Measurements from ENCODE around the gene MYH15. TPM values are rescaled to one million over a fixed set of nuclear protein-coding genes. Genes with fewer than 3 reads are reported as not detected.

Gene MYH15
- total RNA-seq (2012; rRNA removed) (0.28 and 0.36 TPM in 2 replicates), polyA plus RNA-seq (2012; rRNA removed) (0.09 and 0.10 TPM in 2 replicates), Bru-seq, nascent RNA (percentile 12 among the genes with signal in this experiment), BruChase-seq, experiment 1, labeled RNA remaining after a 6-hour chase (percentile 11 among the genes with signal in this experiment), BruChase-seq, experiment 2, labeled RNA remaining after a 2-hour chase (percentile 10 among the genes with signal in this experiment)
- 0.03 TPM in 1 of 2 replicates, not detected in the other for polyA plus RNA-seq (2012; cell fraction: cytosol; rRNA removed)
- 0.07 and 0.14 TPM in 2 replicates for polyA plus RNA-seq (2012; cell fraction: nucleus; rRNA removed; ENCODE audit: low replicate concordance)
- long read RNA-seq = 0 reads

- intact Hi-C loops (cut with micrococcal nuclease) = no loop called here
- H3K4ac ChIP-seq (ENCODE audit: low read depth, low read length) = no peak within 1 kb of the TSS
- POLR2A ChIA-PET (ENCODE audit: unreplicated experiment) = no interaction called here
- H3K9me3 ChIP-seq (ENCODE audit: control insufficient read depth, insufficient read depth, low read length) = no peaks in the 10 kb centered on the region
- DNase-seq = no peak
- no peaks in the 10 kb centered on the region for H3K36me3 ChIP-seq (ENCODE audit: control insufficient read depth, insufficient read depth, low read length)
- dilution Hi-C loops (cut with HindIII; ENCODE audit: low sequenced_read_pairs, unreplicated experiment) = no loop called here
- H3K4me2 ChIP-seq (ENCODE audit: low read depth, low read length) = no peak within 1 kb of the TSS
- no peaks in the 10 kb centered on the region for H4K20me1 ChIP-seq (ENCODE audit: insufficient read depth, low read length)
- CTCF ChIA-PET = no interaction called here
- no peak within 1 kb of the TSS for H4K5ac ChIP-seq (ENCODE audit: low read depth, low read length)
- no peak within 1 kb of the TSS for H2AK9ac ChIP-seq (replicated peaks; ENCODE audit: low read depth, low read length, poor library complexity)
- WGBS, 2 experiments (ENCODE audit: extremely low coverage in 2 of 2, insufficient read length in 1 of 2) = no CpG with 5 or more reads among the region's 3 CpGs
- TF ChIP-seq CHD1 (IDR thresholded peaks at IDR 0.05; ENCODE audit: low read depth, low read length) = no peak
- no peak for TF ChIP-seq BHLHE40 (IDR thresholded peaks at IDR 0.05; ENCODE audit: low read depth, low read length)
- no peak for TF ChIP-seq RCOR1 (IDR thresholded peaks at IDR 0.05; ENCODE audit: insufficient replicate concordance, low read length)
- TF ChIP-seq, protein P1, sequence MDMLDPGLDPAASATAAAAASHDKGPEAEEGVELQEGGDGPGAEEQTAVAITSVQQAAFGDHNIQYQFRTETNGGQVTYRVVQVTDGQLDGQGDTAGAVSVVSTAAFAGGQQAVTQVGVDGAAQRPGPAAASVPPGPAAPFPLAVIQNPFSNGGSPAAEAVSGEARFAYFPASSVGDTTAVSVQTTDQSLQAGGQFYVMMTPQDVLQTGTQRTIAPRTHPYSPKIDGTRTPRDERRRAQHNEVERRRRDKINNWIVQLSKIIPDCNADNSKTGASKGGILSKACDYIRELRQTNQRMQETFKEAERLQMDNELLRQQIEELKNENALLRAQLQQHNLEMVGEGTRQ (IDR thresholded peaks at IDR 0.05; ENCODE audit: low read depth, low read length) = no peak
- no peak for TF ChIP-seq MAFK (IDR thresholded peaks at IDR 0.05; ENCODE audit: low read depth, low read length)
- TF ChIP-seq SMC3 (IDR thresholded peaks at IDR 0.05; ENCODE audit: low read depth, low read length) = no peak
- no peak for TF ChIP-seq FOS (IDR thresholded peaks at IDR 0.05; ENCODE audit: low read depth, low read length)
- TF ChIP-seq NFE2L2 (IDR thresholded peaks at IDR 0.05; ENCODE audit: low read depth, low read length) = no peak
- no peak for TF ChIP-seq CEBPB (IDR thresholded peaks at IDR 0.05; ENCODE audit: low read depth, low read length)
- no peak for TF ChIP-seq RFX5 (IDR thresholded peaks at IDR 0.05; ENCODE audit: low read depth, low read length)
- no peaks in the 10 kb centered on the region for H3K4me1 ChIP-seq (ENCODE audit: control insufficient read depth, insufficient read depth, low read length)
- in situ Hi-C loops (cut with MboI; ENCODE audit: low sequenced_read_pairs) = no loop called here
- no peaks in the 10 kb centered on the region for H3K79me1 ChIP-seq (ENCODE audit: low read depth in 1 of 2, low read length in 2 of 2)
- H3K27ac ChIP-seq (ENCODE audit: insufficient read depth, low read length) = no peak within 1 kb of the TSS
- no peak within 1 kb of the TSS for H3K9ac ChIP-seq (ENCODE audit: low read depth, low read length)
- H3K9me1 ChIP-seq (ENCODE audit: insufficient read depth, low read length) = no peaks in the 10 kb centered on the region; the same call in 1 of the 2 replicates
- BruUV-seq (replicated peaks) = no TSS peak
- ATAC-seq (ENCODE audit: low read depth) = no peak
- no peak within 1 kb of the TSS for H4K8ac ChIP-seq (ENCODE audit: low read depth in 2 of 2, low read length in 2 of 2)
- H2AFZ ChIP-seq (replicated peaks; ENCODE audit: low read length, poor library complexity) = no peak within 1 kb of the TSS
- H2AK5ac ChIP-seq (ENCODE audit: low read depth, low read length) = no peak within 1 kb of the TSS
- H3K4me3 ChIP-seq (ENCODE audit: insufficient read depth, low read depth, low read length) = no peak within 1 kb of the TSS
- no peak within 1 kb of the TSS for H3K56ac ChIP-seq (ENCODE audit: extremely low read depth, insufficient read depth, low read length)
- no peak within 1 kb of the TSS for H2BK5ac ChIP-seq (ENCODE audit: low read depth, low read length, poor library complexity, severe bottlenecking)
- H3K27me3 ChIP-seq (ENCODE audit: control insufficient read depth, insufficient read depth, low read length) = no peaks in the 10 kb centered on the region; the same call in 1 of the 2 replicates
- H2BK120ac ChIP-seq (ENCODE audit: low read depth, low read length) = no peak within 1 kb of the TSS
- no peak within 1 kb of the TSS for H2BK15ac ChIP-seq (ENCODE audit: low read depth, low read length)
- no peak within 1 kb of the TSS for H3K23ac ChIP-seq (ENCODE audit: low read depth, low read length)
- no peak within 1 kb of the TSS for H3K14ac ChIP-seq (replicated peaks; ENCODE audit: low read depth, low read length)
- no peak within 1 kb of the TSS for H3K18ac ChIP-seq (ENCODE audit: low read depth, low read length)
- H4K91ac ChIP-seq (ENCODE audit: insufficient read depth, low read depth, low read length) = no peak within 1 kb of the TSS
- no peak within 1 kb of the TSS for H2BK20ac ChIP-seq (ENCODE audit: low read depth, low read length)
Observed at GRCh38 chr3:108510496-108510895, at the start of gene MYH15. Gene MYH15 (minus strand): TSS chr3:108510596. CDS start chr3:108510530, 66 bp downstream.

Data from IMR-90 (cell line).